Muscle of leg (tissue), 11 donors: Measurements from ENCODE around the gene MAS1. TPM values are rescaled to one million over a fixed set of nuclear protein-coding genes. Genes with fewer than 3 reads are reported as not detected.
A peak's percentile ranks its signal among the peaks of the same experiment; 100 is the strongest.

ENCODE experiments used
- DNase-seq: peaks from one replicate; pipeline ENCODE4 v3.0.0; 2013
- H3K27ac ChIP-seq: one replicate; pipeline ENCODE4 v1.5.1; 2013; ENCODE audit warnings: mild to moderate bottlenecking, low read length, control low read depth
- H3K27me3 ChIP-seq: one replicate; pipeline ENCODE4 v1.6.1; 2013; ENCODE audit warnings: low read length; ENCODE audit not compliant: control insufficient read depth, insufficient read depth
- H3K36me3 ChIP-seq: one replicate; pipeline ENCODE4 v1.6.1; 2013; ENCODE audit warnings: low read length; ENCODE audit not compliant: control insufficient read depth, insufficient read depth
- H3K4me1 ChIP-seq: one replicate; pipeline ENCODE4 v1.6.1; 2013; ENCODE audit warnings: low read length; ENCODE audit not compliant: control insufficient read depth, insufficient read depth
- H3K4me3 ChIP-seq: one replicate; pipeline ENCODE4 v1.5.1; 2013; ENCODE audit warnings: low read length, control low read depth
- H3K9me3 ChIP-seq: replicated peaks from 2 replicates; pipeline ENCODE4 v1.6.1; 2013; ENCODE audit warnings: low read depth, low read length; ENCODE audit not compliant: control insufficient read depth
- WGBS: methylation state at CpG from one replicate; pipeline ENCODE4 v1.1.5; 2013; ENCODE audit warnings: missing lambda C conversion rate; ENCODE audit not compliant: insufficient coverage; 5-methylcytosine and 5-hydroxymethylcytosine counted together
- polyA plus RNA-seq, 8 donors: library from polyadenylated mRNA; unstranded; fragments of 120-200 nt; gene quantifications; one replicate each; pipeline versions ENCODE4 v1.2.1 to v1.2.3, GENCODE V29; 2013; ENCODE audit warnings: inconsistent platforms in 1 of 8, low replicate concordance in 1 of 8; ENCODE audit not compliant: insufficient read length in 8 of 8, insufficient read depth in 1 of 8
- total RNA-seq: library from RNA; stranded (reverse); fragments of 120-200 nt; gene quantifications from one replicate; pipeline ENCODE4 v1.2.4, GENCODE V29; 2013

Gene MAS1
- total and polyA plus RNA-seq, 9 donors: 0.09 to 0.87 (median 0.43) TPM

DNA sequence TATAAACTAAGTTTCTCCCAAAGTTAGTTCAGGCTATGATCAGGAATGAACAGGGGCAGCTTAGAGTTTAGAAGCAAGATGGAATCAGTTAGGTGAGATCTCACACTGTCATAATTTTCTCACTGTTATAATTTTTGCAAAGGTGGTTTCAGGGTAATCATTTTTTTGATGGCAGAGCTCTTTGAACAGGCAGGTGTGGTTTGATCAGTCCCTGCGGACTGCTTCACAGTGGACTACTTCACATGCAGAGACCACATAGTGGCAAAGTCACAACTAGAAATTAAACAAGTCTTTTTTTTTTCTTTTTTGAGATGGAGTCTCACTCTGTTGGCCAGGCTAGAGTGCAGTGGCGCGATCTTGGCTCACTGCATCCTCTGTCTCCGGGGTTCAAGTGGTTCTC lies 6.8 kb downstream of the MAS1 start:
- H3K4me1 ChIP-seq: peaks cover 2% of the 10 kb centered on the region
- H3K4me3 ChIP-seq: no peak overlapping the region
- WGBS: 86% methylated on average over 3 of the region's 4 CpGs
- no peaks in the 10 kb centered on the region for H3K27me3 ChIP-seq
- no peak overlapping the region for H3K27ac ChIP-seq
- no peaks in the 10 kb centered on the region for H3K9me3 ChIP-seq
- H3K36me3 ChIP-seq: no peaks in the 10 kb centered on the region
- DNase-seq: no peak

DNA sequence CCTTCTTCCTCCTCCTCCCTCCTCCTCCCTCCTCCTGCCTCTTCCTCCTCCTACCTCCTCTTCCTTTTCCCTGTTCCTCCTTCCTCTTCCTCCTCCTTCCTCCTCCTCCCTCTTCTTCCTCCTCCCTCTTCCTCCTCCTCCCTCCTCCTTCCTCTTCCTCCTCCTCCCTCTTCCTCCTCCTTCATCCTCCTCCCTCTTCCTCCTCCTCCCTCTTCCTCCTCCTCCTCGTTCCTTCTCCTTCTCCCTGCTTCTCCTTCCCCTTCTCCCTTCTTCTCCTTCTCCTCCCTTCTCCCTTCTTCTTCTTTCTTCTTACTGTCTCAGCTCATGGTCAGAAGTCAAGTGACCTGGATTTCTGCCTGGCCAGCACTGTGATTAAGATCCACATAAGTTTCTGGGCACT lies 7.7 kb downstream of the MAS1 start:
- Histone ChIP-seq H3K36me3 (no peaks in the 10 kb centered on the region), H3K27me3 (no peaks in the 10 kb centered on the region), H3K4me1 (peaks cover 5% of the 10 kb centered on the region), H3K9me3 (no peaks in the 10 kb centered on the region), H3K27ac (no peak overlapping the region), H3K4me3 (no peak overlapping the region)
- 55% methylated on average over 1 of the region's 1 CpG for WGBS
- no peak for DNase-seq

DNA sequence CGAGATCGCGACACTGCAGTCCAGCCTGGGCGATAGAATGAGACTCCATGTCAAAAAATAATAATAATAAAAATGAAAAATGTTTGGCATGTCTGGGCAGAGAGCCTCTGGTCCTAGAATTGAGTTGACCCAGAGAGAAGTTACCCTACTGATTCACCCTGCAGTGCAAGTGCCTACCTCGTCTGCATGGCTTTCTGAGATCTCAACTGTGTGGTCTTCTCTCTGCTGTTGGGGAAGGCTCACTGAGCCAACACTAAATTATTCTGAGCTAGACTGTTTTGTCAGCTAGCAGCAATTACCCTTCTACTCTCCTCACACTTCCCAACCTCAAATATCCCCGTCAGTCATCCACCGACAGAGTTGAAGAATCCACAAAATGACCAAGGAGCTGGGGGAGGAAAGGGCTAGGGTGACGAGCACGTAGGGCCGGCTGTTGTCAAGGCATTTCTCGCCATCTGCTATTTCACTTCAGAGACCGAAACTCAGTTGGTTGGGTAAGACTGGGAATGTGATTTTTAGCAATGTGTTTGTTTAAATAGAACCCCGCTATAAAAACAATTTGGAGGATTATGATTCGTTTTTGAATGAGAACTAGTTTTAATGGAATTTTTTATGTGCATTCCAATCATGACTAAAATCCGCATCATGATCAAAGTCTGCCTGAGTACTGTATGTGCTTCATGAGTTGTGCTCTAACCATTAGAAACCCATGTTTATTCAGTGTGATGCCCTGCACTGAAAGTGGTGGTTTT lies 9.4 kb downstream of the MAS1 start:
- Histone ChIP-seq H3K27me3 (no peaks in the 10 kb centered on the region), H3K27ac (no peak overlapping the region), H3K36me3 (no peaks in the 10 kb centered on the region), H3K4me1 (peaks cover 5% of the 10 kb centered on the region), H3K4me3 (no peak overlapping the region), H3K9me3 (no peaks in the 10 kb centered on the region)
- WGBS: 42% methylated on average over 7 of the region's 15 CpGs
- peak; percentile 36 for DNase-seq

- Histone ChIP-seq H3K9me3 (no peaks in the 10 kb centered on the region), H3K27me3 (no peaks in the 10 kb centered on the region), H3K4me3 (no peak overlapping the region), H3K27ac (no peak overlapping the region), H3K4me1 (peaks cover 5% of the 10 kb centered on the region), H3K36me3 (no peaks in the 10 kb centered on the region)
- peak; percentile 75 for DNase-seq
- 33% methylated on average over 9 of the region's 9 CpGs for WGBS
Measured at GRCh38 chr6:159902620-159903019, 11.8 kb downstream of the MAS1 start.

GRCh38 chr6:159904497-159904911 lies 13.7 kb downstream of the MAS1 start:
- no peak overlapping the region for H3K27ac ChIP-seq
- peaks cover 5% of the 10 kb centered on the region for H3K4me1 ChIP-seq
- no peaks in the 10 kb centered on the region for H3K9me3 ChIP-seq
- no peak overlapping the region for H3K4me3 ChIP-seq
- no peaks in the 10 kb centered on the region for H3K36me3 ChIP-seq
- no peak for DNase-seq
- H3K27me3 ChIP-seq: peaks cover 4% of the 10 kb centered on the region
- WGBS: 79% methylated on average over 9 of the region's 9 CpGs

GRCh38 chr6:159906400-159906799 lies 15.6 kb downstream of the MAS1 start:
- Histone ChIP-seq H3K4me1 (peaks cover 5% of the 10 kb centered on the region), H3K27me3 (peaks cover 10% of the 10 kb centered on the region), H3K4me3 (no peak overlapping the region), H3K9me3 (no peaks in the 10 kb centered on the region), H3K36me3 (no peaks in the 10 kb centered on the region), H3K27ac (no peak overlapping the region)
- WGBS: 89% methylated on average over 1 of the region's 3 CpGs
- no peak for DNase-seq

- no CpG with 5 or more reads among the region's 4 CpGs for WGBS
- no peaks in the 10 kb centered on the region for H3K36me3 ChIP-seq
- no peak for DNase-seq
- no peak overlapping the region for H3K27ac ChIP-seq
- H3K4me3 ChIP-seq: no peak overlapping the region
- no peaks in the 10 kb centered on the region for H3K4me1 ChIP-seq
- peaks cover 14% of the 10 kb centered on the region for H3K27me3 ChIP-seq
- H3K9me3 ChIP-seq: peaks cover 2% of the 10 kb centered on the region
Measured at GRCh38 chr6:159908535-159908934, 17.7 kb downstream of the MAS1 start.

GRCh38 chr6:159908979-159909378 lies 18.2 kb downstream of the MAS1 start:
- 60% methylated on average over 1 of the region's 4 CpGs for WGBS
- Histone ChIP-seq H3K27me3 (peaks cover 14% of the 10 kb centered on the region), H3K4me3 (no peak overlapping the region), H3K27ac (no peak overlapping the region), H3K9me3 (peaks cover 2% of the 10 kb centered on the region), H3K36me3 (no peaks in the 10 kb centered on the region), H3K4me1 (no peaks in the 10 kb centered on the region)
- no peak for DNase-seq

DNA sequence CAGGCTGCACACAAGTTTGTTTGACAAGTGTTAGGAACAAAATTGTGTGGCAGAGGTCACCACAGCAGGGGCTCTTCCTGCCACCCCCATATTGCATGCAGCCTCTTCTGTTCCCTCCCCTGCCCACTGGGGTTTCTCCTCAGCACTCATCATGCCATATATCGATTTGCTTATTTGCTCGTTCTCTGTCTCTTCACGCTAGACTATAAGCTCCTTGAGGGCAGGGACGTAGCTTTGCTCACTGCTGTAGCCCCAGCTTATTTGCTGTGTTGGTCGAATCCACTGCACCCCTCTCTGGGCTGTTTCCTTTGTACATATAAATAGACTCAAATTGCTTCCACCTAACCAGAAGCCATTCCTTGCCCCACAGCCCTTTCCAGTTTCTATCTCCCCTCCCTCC lies 19.6 kb downstream of the MAS1 start:
- DNase-seq: no peak
- no peak overlapping the region for H3K27ac ChIP-seq
- peaks cover 2% of the 10 kb centered on the region for H3K9me3 ChIP-seq
- peaks cover 16% of the 10 kb centered on the region for H3K27me3 ChIP-seq
- WGBS: 94% methylated on average over 5 of the region's 5 CpGs
- H3K4me3 ChIP-seq: no peak overlapping the region
- H3K36me3 ChIP-seq: no peaks in the 10 kb centered on the region
- no peaks in the 10 kb centered on the region for H3K4me1 ChIP-seq

GRCh38 chr6:159913375-159913774 lies 22.6 kb downstream of the MAS1 start:
- no peak for DNase-seq
- Histone ChIP-seq H3K27ac (no peak overlapping the region), H3K4me1 (peaks cover 7% of the 10 kb centered on the region), H3K4me3 (no peak overlapping the region), H3K27me3 (peaks cover 19% of the 10 kb centered on the region), H3K9me3 (peaks cover 2% of the 10 kb centered on the region), H3K36me3 (no peaks in the 10 kb centered on the region)
- WGBS: 67% methylated on average over 1 of the region's 2 CpGs
